ENCODE results near the gene INO80D. TPM values are rescaled to one million over a fixed set of nuclear protein-coding genes. Genes with fewer than 3 reads are reported as not detected.

The INO80D gene
- total RNA-seq, 6 experiments from 2014 or later, result 11.3 to 13.1 (median 12.0) TPM

GRCh38 chr2:206098471-206098870 lies 12.5 kb upstream of the INO80D start:
- Mint-ChIP-seq H3K4me1 (ENCODE audit: low read depth) (0 out of 2 replicates have a peak, but pooled peaks cover 3% of the 10 kb centered on the region), H3K27me3 (ENCODE audit: insufficient read depth) (no peaks in the 10 kb centered on the region), H3K4me3 (no peak overlapping the region), H3K9me3 (no peaks in the 10 kb centered on the region), H3K36me3 (ENCODE audit: low read depth) (no peaks in the 10 kb centered on the region; the same call in 1 of the 2 replicates), H3K27ac (no peak overlapping the region)
- DNase-seq, result no peak
- TF ChIP-seq, protein P1, sequence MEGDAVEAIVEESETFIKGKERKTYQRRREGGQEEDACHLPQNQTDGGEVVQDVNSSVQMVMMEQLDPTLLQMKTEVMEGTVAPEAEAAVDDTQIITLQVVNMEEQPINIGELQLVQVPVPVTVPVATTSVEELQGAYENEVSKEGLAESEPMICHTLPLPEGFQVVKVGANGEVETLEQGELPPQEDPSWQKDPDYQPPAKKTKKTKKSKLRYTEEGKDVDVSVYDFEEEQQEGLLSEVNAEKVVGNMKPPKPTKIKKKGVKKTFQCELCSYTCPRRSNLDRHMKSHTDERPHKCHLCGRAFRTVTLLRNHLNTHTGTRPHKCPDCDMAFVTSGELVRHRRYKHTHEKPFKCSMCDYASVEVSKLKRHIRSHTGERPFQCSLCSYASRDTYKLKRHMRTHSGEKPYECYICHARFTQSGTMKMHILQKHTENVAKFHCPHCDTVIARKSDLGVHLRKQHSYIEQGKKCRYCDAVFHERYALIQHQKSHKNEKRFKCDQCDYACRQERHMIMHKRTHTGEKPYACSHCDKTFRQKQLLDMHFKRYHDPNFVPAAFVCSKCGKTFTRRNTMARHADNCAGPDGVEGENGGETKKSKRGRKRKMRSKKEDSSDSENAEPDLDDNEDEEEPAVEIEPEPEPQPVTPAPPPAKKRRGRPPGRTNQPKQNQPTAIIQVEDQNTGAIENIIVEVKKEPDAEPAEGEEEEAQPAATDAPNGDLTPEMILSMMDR (IDR thresholded peaks at IDR 0.05), result no peak

GRCh38 chr2:206096876-206097275 lies 10.9 kb upstream of the INO80D start:
- no peak for DNase-seq
- peaks cover 4% of the 10 kb centered on the region; the same call in 1 of the 2 replicates for H3K36me3 Mint-ChIP-seq (ENCODE audit: low read depth)
- H3K4me1 Mint-ChIP-seq (ENCODE audit: low read depth), result 0 out of 2 replicates have a peak, but pooled peaks cover 5% of the 10 kb centered on the region
- TF ChIP-seq, protein P1 (IDR thresholded peaks at IDR 0.05), result no peak
- no peaks in the 10 kb centered on the region for H3K27me3 Mint-ChIP-seq (ENCODE audit: insufficient read depth)
- no peak overlapping the region for H3K4me3 Mint-ChIP-seq
- H3K9me3 Mint-ChIP-seq, result no peaks in the 10 kb centered on the region
- no peak overlapping the region for H3K27ac Mint-ChIP-seq

GRCh38 chr2:206095536-206096332 lies 9.8 kb upstream of the INO80D start:
- Mint-ChIP-seq H3K4me3 (no peak overlapping the region), H3K9me3 (no peaks in the 10 kb centered on the region), H3K27ac (no peak overlapping the region), H3K4me1 (ENCODE audit: low read depth) (0 out of 2 replicates have a peak, but pooled peaks cover 6% of the 10 kb centered on the region), H3K36me3 (ENCODE audit: low read depth) (peaks cover 4% of the 10 kb centered on the region; the same call in 1 of the 2 replicates), H3K27me3 (ENCODE audit: insufficient read depth) (no peaks in the 10 kb centered on the region)
- DNase-seq, result no peak
- TF ChIP-seq, protein P1 (IDR thresholded peaks at IDR 0.05), result no peak

GRCh38 chr2:206092297-206092696 lies 6.3 kb upstream of the INO80D start:
- no peak for DNase-seq
- H3K27me3 Mint-ChIP-seq (ENCODE audit: insufficient read depth), result no peaks in the 10 kb centered on the region
- H3K4me3 Mint-ChIP-seq, result no peak overlapping the region

DNA sequence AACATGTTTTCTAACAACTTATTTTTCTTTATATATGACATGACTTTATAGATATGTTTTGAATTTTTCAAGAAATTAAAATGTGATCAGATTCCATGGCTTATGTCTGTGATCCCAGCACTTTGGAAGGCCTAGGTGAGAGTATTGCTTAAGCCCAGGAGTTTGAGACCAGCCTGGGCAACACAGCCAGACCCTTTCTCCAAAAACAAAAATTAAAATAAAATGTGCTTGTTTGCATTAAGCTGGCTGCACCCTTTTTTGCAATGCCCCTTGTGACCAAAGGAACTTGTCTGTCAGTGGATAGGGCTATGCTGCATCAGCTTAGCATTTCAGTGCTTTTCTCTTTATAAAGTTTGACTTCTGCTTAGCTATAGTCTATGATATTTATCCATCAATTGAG lies 2.3 kb upstream of the INO80D start:
- TF ChIP-seq, protein P1 (IDR thresholded peaks at IDR 0.05), result no peak
- no peak overlapping the region for H3K27ac Mint-ChIP-seq
- no peaks in the 10 kb centered on the region for H3K9me3 Mint-ChIP-seq
- peaks cover 18% of the 10 kb centered on the region for H3K36me3 Mint-ChIP-seq (ENCODE audit: low read depth)
- no peak for DNase-seq
- H3K4me1 Mint-ChIP-seq (ENCODE audit: low read depth), result peaks cover 26% of the 10 kb centered on the region
- H3K27me3 Mint-ChIP-seq (ENCODE audit: insufficient read depth), result peaks cover 3% of the 10 kb centered on the region; the same call in 1 of the 2 replicates
- H3K4me3 Mint-ChIP-seq, result peak overlapping the region; percentile 51; the same call in 1 of the 2 replicates

More at GRCh38 chr2:206092297-206092696, 6.3 kb upstream of the INO80D start:
- no peak overlapping the region for H3K27ac Mint-ChIP-seq
- TF ChIP-seq, protein P1 (IDR thresholded peaks at IDR 0.05), result no peak
- peaks cover 8% of the 10 kb centered on the region for H3K4me1 Mint-ChIP-seq (ENCODE audit: low read depth)
- H3K36me3 Mint-ChIP-seq (ENCODE audit: low read depth), result peaks cover 8% of the 10 kb centered on the region
- no peaks in the 10 kb centered on the region for H3K9me3 Mint-ChIP-seq
